Dermis blood vessel endothelial cell (primary cell): ENCODE data around the gene OR52K1. TPM values are rescaled to one million over a fixed set of nuclear protein-coding genes. Genes with fewer than 3 reads are reported as not detected.
"Not testable (repeated sequence)": the region's sequence is repeated elsewhere in the genome, so short reads cannot be mapped to it uniquely, and the experiment has no call there.

Source experiments
- DNase-seq: peaks from one replicate; pipeline ENCODE4 v3.0.0; 2010
- total RNA-seq: library from RNA; depleted of rRNA; stranded (reverse); fragments of >200 nt; gene quantifications from 2 replicates; pipeline ENCODE4 v1.2.3, GENCODE V29; 2014

OR52K1 gene
- total RNA-seq: not detected in 2 replicates

DNA sequence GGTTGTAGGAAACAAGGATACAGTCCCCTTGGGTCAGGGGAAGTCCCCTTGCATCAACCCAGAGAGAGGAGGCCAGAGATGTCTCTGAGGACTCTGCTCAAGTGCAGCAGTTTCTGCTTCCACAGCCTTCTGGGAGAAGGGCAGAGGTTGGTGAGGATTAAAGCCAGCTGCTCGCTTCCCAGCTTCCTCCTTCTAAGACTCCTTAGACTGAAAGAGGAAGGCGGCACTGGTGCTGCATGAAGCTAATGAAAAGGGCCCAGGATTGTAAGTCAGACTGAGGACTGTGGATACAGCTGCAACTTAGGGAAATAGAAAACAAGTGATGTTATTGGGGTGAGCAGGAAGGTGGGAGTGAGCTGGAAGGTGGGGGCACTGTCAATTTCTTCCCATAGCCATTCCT is at the start of gene OR52K1:
Gene OR52K1 (plus strand): TSS at position 202 of the 400 bp plus-strand sequence. CDS start 6,255 bp downstream, outside the sequence.
- DNase-seq: no peak

- no peak for DNase-seq
Observed at GRCh38 chr11:4433856-4434255, 48.6 kb upstream of the OR52K1 start.

DNA sequence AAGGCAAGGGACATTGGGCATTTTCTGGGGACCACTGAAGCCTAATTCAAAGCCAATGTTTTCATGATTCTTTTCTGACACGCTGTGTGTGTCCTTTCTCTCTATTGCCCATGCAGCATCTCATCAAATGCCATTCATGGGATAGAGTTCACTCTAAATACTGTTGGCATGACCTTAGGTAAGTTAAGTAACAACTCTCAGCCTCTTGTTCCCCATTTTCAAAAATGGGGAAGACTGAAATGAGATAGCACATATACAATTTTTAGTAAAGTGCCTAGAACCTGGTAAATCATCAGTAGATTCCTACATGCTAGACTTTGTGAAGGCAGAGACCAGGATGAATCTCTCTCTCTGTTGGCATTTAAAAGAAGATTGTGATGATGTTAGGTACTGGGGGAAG is 46.0 kb upstream of the OR52K1 start:
- no peak for DNase-seq

DNA sequence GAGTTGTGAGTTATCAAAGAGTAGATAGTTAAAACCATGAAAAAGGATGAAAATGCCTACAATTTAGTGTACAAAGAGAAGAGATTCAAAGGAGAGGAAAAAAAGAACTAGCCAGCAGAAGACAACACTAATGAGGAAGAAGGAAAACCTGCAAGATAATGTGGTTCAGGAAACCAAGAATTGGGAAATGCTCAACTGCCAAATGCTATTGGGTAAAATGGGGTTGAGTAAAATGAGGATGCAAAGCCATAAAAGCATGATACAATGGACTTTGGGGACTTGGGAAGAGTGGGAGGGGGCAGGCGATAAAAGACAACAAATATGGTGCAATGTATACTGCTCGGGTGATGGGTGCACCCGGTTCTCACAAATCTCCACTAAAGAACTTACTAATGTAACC is 40.9 kb upstream of the OR52K1 start:
- DNase-seq: no peak

DNA sequence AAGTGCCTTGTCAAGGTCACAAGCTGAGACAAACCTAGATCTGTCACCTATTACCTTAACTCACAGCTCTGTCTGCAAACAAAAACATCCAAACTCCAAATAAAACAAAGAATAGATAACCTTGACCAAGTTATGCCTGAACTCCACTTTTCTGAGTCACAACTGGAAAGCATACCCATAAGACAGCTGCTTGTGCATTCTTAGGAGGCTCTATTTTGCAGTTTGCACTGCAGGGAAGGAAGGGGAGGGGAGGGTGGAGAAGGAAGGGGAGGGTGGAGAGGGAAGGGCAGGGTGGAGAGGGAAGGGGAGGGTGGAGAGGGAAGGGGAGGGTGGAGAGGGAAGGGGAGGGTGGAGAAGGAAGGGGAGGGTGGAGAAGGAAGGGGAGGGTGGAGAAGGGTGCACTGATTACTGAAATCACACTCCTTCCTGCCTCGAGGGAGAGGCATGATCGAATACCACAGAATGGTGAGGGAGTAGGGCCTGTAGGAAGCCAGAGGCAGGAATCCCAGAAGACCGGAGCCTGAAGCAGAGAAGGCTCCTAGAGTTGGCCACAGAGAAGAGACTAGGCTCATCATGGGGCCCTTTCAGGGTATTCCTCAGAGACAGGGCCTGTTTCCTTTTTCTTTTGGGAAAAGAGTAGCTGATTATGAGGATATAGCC is 39.1 kb upstream of the OR52K1 start:
- no peak for DNase-seq

GRCh38 chr11:4448995-4449394 is 33.5 kb upstream of the OR52K1 start, which contains the start of gene OR52K2:
OR52K2 (plus strand) TSS chr11:4449295; CDS start chr11:4449340, 45 bp downstream.
- no peak for DNase-seq

GRCh38 chr11:4453118-4453517 is 29.3 kb upstream of the OR52K1 start:
- DNase-seq: no peak

- no peak for DNase-seq
Observed at GRCh38 chr11:4454021-4454420, 28.4 kb upstream of the OR52K1 start.

- DNase-seq: no peak
Observed at GRCh38 chr11:4455419-4455818, 27.0 kb upstream of the OR52K1 start.

DNA sequence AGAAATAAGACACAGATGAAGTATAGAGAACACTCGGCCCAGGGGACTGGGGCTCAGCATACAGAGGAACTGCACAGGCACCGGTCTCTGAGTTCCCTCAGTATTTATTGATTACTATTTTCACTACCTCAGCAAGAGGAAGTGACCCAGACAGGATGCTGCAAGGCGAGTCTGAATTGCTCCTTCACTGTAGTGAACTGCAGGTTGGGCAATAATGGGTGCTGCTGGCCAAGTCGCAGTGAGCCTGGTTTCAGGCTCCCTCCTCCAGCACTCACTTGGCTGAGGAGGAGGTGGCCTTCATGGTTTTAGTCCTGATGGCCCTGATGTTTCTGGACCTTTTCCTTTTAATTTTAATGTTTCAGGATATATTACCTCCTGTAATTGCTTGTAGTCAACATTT is 22.9 kb upstream of the OR52K1 start:
- DNase-seq: no peak

GRCh38 chr11:4460151-4460550 is 22.3 kb upstream of the OR52K1 start:
- DNase-seq: no peak

DNA sequence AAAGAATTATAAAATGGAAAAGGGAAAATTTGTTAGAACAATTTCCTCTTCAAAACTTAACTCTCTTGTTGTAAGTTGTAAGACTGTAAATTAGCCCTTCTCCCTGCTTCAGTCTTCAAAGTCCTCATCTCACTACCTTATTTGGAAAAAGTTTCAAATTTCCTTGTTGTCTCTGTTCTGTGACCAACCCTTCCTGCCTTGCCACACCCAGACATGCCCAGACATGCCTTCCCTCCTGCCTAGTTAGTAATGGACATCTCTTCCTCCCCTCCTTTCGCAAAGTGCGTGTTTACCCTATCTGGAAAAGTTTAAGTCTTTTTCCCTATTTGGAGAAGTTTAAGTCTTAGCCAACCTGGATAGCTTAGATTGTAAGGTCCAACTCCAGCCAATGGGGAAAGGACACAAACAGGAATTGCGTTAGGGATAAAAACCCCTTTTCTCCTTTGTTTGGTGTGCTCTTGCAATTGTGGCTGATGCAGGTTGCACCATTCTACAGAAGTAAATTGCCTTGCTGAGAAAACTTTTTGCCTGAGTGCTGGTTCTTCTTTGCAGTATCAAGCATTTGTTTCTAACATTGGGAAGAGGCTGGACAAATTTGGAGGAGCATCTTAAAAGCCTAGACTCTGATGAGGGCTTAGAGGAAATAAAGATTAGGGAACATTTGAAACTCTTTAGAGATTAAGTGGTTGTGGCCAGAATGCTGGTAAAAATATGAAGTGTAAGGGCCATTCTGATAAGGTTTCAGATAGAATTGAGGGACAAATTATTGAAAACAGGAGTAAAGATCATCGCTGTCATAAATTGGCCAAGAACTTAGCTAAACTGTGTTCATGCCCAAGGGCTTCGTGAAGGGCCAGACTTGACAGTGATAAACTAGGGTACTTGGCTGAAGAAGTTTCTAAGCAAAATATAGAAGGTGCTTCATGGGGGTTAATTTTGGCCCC is 18.0 kb upstream of the OR52K1 start:
- no peak for DNase-seq

DNA sequence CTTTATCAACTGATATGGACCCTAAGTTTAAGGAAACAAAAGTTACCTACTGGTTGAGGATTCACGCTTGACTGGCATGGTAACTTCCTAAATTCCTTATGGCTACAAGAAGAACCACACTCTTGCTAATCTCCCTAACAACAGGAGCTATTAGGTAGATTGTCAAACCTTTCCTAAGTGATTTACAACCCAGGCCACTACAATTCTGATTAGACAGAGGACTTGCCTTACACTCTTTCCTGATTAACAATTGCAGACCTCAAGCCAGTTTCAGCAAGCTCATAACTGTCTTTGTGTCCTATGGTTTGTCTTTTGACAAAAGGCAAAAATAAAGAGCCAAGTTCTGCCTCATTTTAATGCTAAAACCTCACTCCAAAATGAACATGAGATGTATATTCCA is 17.0 kb upstream of the OR52K1 start:
- no peak for DNase-seq

- no peak for DNase-seq
Observed at GRCh38 chr11:4466131-4466870, 16.1 kb upstream of the OR52K1 start.

GRCh38 chr11:4466871-4467442 is 15.5 kb upstream of the OR52K1 start:
- no peak for DNase-seq

GRCh38 chr11:4467811-4468606 is 14.4 kb upstream of the OR52K1 start:
- DNase-seq: no peak

DNA sequence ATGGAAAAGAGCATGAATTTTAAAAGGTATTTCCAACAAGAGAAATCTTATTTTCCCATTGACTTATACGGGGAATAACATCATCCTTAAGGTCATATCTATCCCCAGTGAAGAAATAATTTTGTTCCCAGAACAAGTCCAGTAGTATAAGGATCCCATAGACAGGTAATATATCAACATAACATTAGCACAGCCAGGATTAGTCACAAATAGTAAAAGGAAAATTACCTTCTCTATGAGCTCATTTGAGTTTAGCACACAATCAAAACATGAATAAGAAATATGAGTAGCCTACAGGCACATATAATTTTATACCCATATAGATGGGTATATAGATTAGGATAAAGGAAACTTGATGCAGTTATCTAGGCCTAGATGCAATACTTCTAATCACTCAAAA is 2.8 kb upstream of the OR52K1 start:
- DNase-seq: no peak

DNA sequence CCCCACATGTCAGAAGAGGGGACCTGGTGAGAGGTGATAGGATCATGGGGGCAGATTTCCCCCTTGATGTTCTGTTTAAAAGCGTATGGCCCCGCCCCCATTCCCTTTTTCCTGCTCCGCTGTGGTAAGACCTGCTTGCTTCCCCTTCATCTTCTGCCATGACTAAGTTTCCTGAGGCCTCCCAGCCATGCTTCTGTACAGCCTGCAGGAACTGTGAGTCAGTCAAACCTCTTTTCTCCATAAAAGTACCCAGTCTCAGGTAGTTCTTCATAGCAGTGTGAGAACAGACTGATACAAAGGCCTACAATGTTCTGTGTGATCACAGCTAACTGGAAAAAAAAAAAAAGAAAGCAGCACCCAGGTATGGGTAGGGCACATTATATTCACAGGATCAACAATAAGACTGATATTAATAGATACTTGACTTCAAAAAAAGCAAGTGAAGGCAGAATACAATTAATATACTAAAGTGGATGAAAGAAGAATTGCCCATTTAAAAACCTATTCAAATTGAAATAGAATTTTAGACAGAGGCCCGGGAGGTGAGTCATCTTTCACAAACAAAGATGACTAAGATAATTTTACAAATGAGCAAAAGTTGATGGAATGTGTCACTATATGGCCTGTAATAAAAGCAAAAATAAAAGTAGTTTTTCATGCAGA is 1.7 kb upstream of the OR52K1 start:
- peak; percentile 76 for DNase-seq

DNA sequence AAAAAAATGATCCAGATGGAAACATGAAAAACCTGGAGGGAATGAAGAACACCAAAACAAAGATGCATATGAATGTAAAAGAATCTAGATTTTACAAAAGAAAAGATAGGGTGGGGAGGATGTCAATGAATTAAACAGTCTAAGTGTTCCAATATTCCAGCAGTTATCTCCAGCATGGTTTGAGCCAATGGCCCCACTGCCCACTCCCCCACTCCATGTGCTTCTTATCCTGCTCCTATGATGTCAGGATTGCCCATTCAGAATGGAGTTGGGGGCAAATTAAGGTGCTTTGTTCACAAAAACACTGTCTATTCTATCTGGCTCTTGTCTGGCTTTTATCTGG is 1.2 kb upstream of the OR52K1 start:
- DNase-seq: no peak

GRCh38 chr11:4484310-4484709 is 1.9 kb downstream of the OR52K1 start:
- no peak for DNase-seq

GRCh38 chr11:4491405-4491804 is 9.0 kb downstream of the OR52K1 start:
- not testable (repeated sequence) for DNase-seq
